SK-N-SH treated with all-trans-retinoic acid at 6 μM for 48 hours (cell line): ENCODE results near the gene CYTH3.

Source experiments
- ATAC-seq: fragments of 200-7000 bp; cut with Tn5 transposase; 3 replicates; pipeline ENCODE4 v1.9.1; 2020; ENCODE audit warnings: mild to moderate bottlenecking, moderate library complexity
- BACH2 ChIP-seq: fragments of 250-450 bp; sonication (Bioruptor Pico); IDR thresholded peaks from 2 replicates; pipeline ENCODE4 v1.9.0; 2021; ENCODE audit warnings: mild to moderate bottlenecking, borderline replicate concordance
- CSDC2 ChIP-seq: fragments of 250-450 bp; sonication (Bioruptor Pico); IDR thresholded peaks from 2 replicates; pipeline ENCODE4 v1.5.0; 2020; ENCODE audit warnings: mild to moderate bottlenecking, moderate library complexity
- ESRRG ChIP-seq: fragments of 250-450 bp; sonication (Bioruptor Pico); IDR thresholded peaks from 2 replicates; pipeline ENCODE4 v1.6.1; 2021; ENCODE audit warnings: mild to moderate bottlenecking
- GLIS3 ChIP-seq: fragments of 250-450 bp; sonication (Bioruptor Pico); IDR thresholded peaks from 2 replicates; pipeline ENCODE4 v1.5.0; 2020; ENCODE audit warnings: mild to moderate bottlenecking, moderate library complexity
- ISL1 ChIP-seq: fragments of 250-450 bp; sonication (Bioruptor Pico); IDR thresholded peaks from 2 replicates; pipeline ENCODE4 v2.1.2; 2022; ENCODE audit warnings: mild to moderate bottlenecking, moderate library complexity
- OSR1 ChIP-seq: fragments of 250-450 bp; sonication (Bioruptor Pico); IDR thresholded peaks from 2 replicates; pipeline ENCODE4 v1.8.0; 2022; ENCODE audit warnings: moderate library complexity, mild to moderate bottlenecking, inconsistent platforms
- PPARA ChIP-seq: fragments of 250-450 bp; sonication (Bioruptor Pico); IDR thresholded peaks from 2 replicates; pipeline ENCODE4 v1.5.0; 2020; ENCODE audit warnings: mild to moderate bottlenecking, borderline replicate concordance
- RARB ChIP-seq: fragments of 250-450 bp; sonication (Bioruptor Pico); IDR thresholded peaks from 2 replicates; pipeline ENCODE4 v1.8.0; 2021; ENCODE audit warnings: mild to moderate bottlenecking, moderate library complexity
- SNAI2 ChIP-seq: fragments of 250-450 bp; sonication (Bioruptor Pico); IDR thresholded peaks from 2 replicates; pipeline ENCODE4 v1.5.0; 2020; ENCODE audit warnings: mild to moderate bottlenecking, moderate library complexity
- TCF4 ChIP-seq: fragments of 250-450 bp; sonication (Bioruptor Pico); IDR thresholded peaks from 2 replicates; pipeline ENCODE4 v1.8.0; 2021; ENCODE audit warnings: mild to moderate bottlenecking, moderate library complexity, borderline replicate concordance
- TOX ChIP-seq: fragments of 250-450 bp; sonication (Bioruptor Pico); IDR thresholded peaks from 2 replicates; pipeline ENCODE4 v1.8.0; 2021; ENCODE audit warnings: mild to moderate bottlenecking, moderate library complexity, borderline replicate concordance
- ZC3H10 ChIP-seq: fragments of 250-450 bp; sonication (Bioruptor Pico); IDR thresholded peaks from 2 replicates; pipeline ENCODE4 v1.5.1; 2021; ENCODE audit warnings: mild to moderate bottlenecking, moderate library complexity
- ZFP3 ChIP-seq: fragments of 250-450 bp; sonication (Bioruptor Pico); IDR thresholded peaks from 2 replicates; pipeline ENCODE4 v1.5.0; 2020; ENCODE audit warnings: mild to moderate bottlenecking, moderate library complexity
- ZFP30 ChIP-seq: fragments of 450-650 bp; formaldehyde crosslinking; IDR thresholded peaks from 2 replicates; pipeline ENCODE4 v1.5.0; 2022; ENCODE audit warnings: mild to moderate bottlenecking, moderate library complexity
- ZNF565 ChIP-seq: fragments of 450-650 bp; formaldehyde crosslinking; conservative IDR thresholded peaks from 2 replicates; pipeline ENCODE4 v1.5.0; 2020; ENCODE audit warnings: low read depth, mild to moderate bottlenecking, moderate library complexity
- ZNF70 ChIP-seq: fragments of 450-650 bp; formaldehyde crosslinking; IDR thresholded peaks from 2 replicates; pipeline ENCODE4 v1.5.0; 2020; ENCODE audit warnings: mild to moderate bottlenecking, moderate library complexity
- ZNF8 ChIP-seq: fragments of 450-650 bp; formaldehyde crosslinking; IDR thresholded peaks from 2 replicates; pipeline ENCODE4 v1.5.0; 2020; ENCODE audit warnings: mild to moderate bottlenecking, moderate library complexity
- TF ChIP-seq, protein P1 (sequence below): fragments of 250-450 bp; sonication (Bioruptor Pico); IDR thresholded peaks from 2 replicates; pipeline ENCODE4 v1.5.1; 2021; ENCODE audit warnings: mild to moderate bottlenecking, moderate library complexity
- TF ChIP-seq, protein P2 (sequence below): fragments of 250-450 bp; sonication (Bioruptor Pico); IDR thresholded peaks from 2 replicates; pipeline ENCODE4 v1.8.0; 2020; ENCODE audit warnings: mild to moderate bottlenecking, moderate library complexity, borderline replicate concordance
- TF ChIP-seq, protein P3 (sequence below): fragments of 250-450 bp; sonication (Bioruptor Pico); IDR thresholded peaks from 2 replicates; pipeline ENCODE4 v1.5.1; 2020; ENCODE audit warnings: low read depth, mild to moderate bottlenecking, moderate library complexity
- TF ChIP-seq, protein P4 (sequence below): fragments of 250-450 bp; sonication (Bioruptor Pico); IDR thresholded peaks from 2 replicates; pipeline ENCODE4 v1.5.0; 2020; ENCODE audit warnings: mild to moderate bottlenecking, moderate library complexity
- TF ChIP-seq, protein P5 (sequence below): fragments of 250-450 bp; sonication (Bioruptor Pico); IDR thresholded peaks from 2 replicates; pipeline ENCODE4 v1.8.0; 2021; ENCODE audit warnings: low read depth, mild to moderate bottlenecking, moderate library complexity, borderline replicate concordance

CYTH3 gene

DNA sequence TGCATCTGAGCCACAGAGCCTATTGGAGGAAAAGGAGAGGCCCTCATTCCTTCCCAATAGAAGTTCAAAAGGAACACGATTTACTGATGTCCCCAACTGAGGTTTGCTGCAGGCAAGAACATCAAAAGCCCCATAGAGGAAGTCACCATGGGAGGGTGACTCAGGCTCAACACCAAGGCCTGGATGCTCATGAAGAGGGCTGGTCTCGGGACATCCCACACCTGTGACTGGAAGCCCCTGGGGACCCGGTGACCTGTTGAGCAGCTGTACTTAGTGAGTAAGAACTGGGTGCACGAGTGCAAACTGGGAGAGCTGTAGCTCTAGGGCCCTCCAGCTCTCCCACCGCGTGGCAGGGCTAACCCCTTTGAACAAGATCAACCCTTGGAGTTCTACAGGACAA is 38.0 kb downstream of the CYTH3 start:
- TF ChIP-seq, protein P1, sequence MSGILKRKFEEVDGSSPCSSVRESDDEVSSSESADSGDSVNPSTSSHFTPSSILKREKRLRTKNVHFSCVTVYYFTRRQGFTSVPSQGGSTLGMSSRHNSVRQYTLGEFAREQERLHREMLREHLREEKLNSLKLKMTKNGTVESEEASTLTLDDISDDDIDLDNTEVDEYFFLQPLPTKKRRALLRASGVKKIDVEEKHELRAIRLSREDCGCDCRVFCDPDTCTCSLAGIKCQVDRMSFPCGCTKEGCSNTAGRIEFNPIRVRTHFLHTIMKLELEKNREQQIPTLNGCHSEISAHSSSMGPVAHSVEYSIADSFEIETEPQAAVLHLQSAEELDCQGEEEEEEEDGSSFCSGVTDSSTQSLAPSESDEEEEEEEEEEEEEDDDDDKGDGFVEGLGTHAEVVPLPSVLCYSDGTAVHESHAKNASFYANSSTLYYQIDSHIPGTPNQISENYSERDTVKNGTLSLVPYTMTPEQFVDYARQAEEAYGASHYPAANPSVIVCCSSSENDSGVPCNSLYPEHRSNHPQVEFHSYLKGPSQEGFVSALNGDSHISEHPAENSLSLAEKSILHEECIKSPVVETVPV (CRISPR knock-in tag): no peak

DNA sequence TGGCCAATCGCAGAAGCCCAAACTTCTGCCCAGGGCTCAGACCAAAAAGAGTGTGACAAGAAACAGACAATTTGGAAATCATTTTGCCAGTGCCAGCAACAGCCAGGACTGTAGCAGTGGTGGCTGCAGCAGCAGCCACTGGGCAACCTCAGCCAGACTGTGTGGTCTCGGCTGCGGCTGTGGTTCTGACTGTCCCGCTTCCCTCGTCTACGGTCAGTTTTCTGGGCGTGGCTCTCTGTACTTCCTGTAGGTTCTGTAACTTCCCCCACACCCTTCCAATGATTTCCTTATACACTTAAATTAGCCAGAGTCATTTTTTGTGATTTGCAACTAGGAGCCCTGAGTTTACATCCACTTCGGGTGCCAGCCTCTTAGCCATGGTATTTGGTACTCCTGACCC is 39.9 kb downstream of the CYTH3 start:
- TF ChIP-seq, protein P2, sequence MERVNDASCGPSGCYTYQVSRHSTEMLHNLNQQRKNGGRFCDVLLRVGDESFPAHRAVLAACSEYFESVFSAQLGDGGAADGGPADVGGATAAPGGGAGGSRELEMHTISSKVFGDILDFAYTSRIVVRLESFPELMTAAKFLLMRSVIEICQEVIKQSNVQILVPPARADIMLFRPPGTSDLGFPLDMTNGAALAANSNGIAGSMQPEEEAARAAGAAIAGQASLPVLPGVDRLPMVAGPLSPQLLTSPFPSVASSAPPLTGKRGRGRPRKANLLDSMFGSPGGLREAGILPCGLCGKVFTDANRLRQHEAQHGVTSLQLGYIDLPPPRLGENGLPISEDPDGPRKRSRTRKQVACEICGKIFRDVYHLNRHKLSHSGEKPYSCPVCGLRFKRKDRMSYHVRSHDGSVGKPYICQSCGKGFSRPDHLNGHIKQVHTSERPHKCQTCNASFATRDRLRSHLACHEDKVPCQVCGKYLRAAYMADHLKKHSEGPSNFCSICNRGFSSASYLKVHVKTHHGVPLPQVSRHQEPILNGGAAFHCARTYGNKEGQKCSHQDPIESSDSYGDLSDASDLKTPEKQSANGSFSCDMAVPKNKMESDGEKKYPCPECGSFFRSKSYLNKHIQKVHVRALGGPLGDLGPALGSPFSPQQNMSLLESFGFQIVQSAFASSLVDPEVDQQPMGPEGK (CRISPR knock-in tag): no peak
- no peak for TF ChIP-seq ZFP30 (CRISPR knock-in tag)
- TF ChIP-seq ZNF70: no peak
- no peak for TF ChIP-seq CSDC2
- TF ChIP-seq, protein P3, sequence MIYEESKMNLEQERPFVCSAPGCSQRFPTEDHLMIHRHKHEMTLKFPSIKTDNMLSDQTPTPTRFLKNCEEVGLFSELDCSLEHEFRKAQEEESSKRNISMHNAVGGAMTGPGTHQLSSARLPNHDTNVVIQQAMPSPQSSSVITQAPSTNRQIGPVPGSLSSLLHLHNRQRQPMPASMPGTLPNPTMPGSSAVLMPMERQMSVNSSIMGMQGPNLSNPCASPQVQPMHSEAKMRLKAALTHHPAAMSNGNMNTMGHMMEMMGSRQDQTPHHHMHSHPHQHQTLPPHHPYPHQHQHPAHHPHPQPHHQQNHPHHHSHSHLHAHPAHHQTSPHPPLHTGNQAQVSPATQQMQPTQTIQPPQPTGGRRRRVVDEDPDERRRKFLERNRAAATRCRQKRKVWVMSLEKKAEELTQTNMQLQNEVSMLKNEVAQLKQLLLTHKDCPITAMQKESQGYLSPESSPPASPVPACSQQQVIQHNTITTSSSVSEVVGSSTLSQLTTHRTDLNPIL (CRISPR knock-in tag): no peak
- no peak for TF ChIP-seq ESRRG (CRISPR knock-in tag)
- no peak for TF ChIP-seq TCF4 (CRISPR knock-in tag)
- TF ChIP-seq TOX (CRISPR knock-in tag): no peak
- no peak for TF ChIP-seq SNAI2 (CRISPR knock-in tag)
- TF ChIP-seq ZNF8 (CRISPR knock-in tag): no peak
- TF ChIP-seq ZNF565 (CRISPR knock-in tag): no peak
- TF ChIP-seq, protein P4, sequence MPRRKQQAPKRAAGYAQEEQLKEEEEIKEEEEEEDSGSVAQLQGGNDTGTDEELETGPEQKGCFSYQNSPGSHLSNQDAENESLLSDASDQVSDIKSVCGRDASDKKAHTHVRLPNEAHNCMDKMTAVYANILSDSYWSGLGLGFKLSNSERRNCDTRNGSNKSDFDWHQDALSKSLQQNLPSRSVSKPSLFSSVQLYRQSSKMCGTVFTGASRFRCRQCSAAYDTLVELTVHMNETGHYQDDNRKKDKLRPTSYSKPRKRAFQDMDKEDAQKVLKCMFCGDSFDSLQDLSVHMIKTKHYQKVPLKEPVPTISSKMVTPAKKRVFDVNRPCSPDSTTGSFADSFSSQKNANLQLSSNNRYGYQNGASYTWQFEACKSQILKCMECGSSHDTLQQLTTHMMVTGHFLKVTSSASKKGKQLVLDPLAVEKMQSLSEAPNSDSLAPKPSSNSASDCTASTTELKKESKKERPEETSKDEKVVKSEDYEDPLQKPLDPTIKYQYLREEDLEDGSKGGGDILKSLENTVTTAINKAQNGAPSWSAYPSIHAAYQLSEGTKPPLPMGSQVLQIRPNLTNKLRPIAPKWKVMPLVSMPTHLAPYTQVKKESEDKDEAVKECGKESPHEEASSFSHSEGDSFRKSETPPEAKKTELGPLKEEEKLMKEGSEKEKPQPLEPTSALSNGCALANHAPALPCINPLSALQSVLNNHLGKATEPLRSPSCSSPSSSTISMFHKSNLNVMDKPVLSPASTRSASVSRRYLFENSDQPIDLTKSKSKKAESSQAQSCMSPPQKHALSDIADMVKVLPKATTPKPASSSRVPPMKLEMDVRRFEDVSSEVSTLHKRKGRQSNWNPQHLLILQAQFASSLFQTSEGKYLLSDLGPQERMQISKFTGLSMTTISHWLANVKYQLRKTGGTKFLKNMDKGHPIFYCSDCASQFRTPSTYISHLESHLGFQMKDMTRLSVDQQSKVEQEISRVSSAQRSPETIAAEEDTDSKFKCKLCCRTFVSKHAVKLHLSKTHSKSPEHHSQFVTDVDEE (CRISPR knock-in tag): no peak
- TF ChIP-seq PPARA (CRISPR knock-in tag): no peak
- no peak for TF ChIP-seq ISL1
- no peak for TF ChIP-seq ZC3H10
- TF ChIP-seq BACH2 (CRISPR knock-in tag): no peak
- no peak for TF ChIP-seq ZFP3 (CRISPR knock-in tag)
- TF ChIP-seq, protein P1 (CRISPR knock-in tag): no peak
- no peak for ATAC-seq

More for the DNA sequence above, 38.0 kb downstream of the CYTH3 start:
- no peak for ATAC-seq

DNA sequence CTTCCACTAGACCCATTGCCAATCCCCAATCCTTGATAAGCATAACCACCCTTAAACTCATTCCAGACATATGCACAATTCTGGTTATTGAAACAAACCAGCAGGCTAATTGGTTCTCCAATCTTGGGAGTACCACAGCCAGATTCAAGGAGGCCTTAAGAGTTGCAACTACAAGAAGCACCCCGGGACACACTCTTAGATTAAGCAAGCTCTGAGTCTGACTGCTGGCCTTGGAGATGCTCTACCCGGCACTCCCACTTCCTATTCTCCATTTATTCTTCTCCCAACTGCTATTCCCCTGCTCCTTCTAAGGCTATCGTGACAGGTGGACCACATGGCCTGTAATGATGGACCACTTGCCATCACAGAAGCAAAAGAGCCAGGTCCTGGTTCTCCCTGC is 40.3 kb downstream of the CYTH3 start:
- no peak for ATAC-seq
- TF ChIP-seq ZFP3 (CRISPR knock-in tag) (no peak), GLIS3 (CRISPR knock-in tag) (no peak), ISL1 (no peak), SNAI2 (CRISPR knock-in tag) (no peak), ZNF70 (no peak), ZNF565 (CRISPR knock-in tag) (no peak), BACH2 (CRISPR knock-in tag) (no peak), RARB (CRISPR knock-in tag) (no peak), TCF4 (CRISPR knock-in tag) (no peak), OSR1 (CRISPR knock-in tag) (no peak)
- TF ChIP-seq, protein P5, sequence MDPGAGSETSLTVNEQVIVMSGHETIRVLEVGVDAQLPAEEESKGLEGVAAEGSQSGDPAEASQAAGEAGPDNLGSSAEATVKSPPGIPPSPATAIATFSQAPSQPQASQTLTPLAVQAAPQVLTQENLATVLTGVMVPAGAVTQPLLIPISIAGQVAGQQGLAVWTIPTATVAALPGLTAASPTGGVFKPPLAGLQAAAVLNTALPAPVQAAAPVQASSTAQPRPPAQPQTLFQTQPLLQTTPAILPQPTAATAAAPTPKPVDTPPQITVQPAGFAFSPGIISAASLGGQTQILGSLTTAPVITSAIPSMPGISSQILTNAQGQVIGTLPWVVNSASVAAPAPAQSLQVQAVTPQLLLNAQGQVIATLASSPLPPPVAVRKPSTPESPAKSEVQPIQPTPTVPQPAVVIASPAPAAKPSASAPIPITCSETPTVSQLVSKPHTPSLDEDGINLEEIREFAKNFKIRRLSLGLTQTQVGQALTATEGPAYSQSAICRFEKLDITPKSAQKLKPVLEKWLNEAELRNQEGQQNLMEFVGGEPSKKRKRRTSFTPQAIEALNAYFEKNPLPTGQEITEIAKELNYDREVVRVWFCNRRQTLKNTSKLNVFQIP (CRISPR knock-in tag): no peak
- TF ChIP-seq, protein P2 (CRISPR knock-in tag): no peak
- TF ChIP-seq, protein P1 (CRISPR knock-in tag): no peak
- TF ChIP-seq, protein P3 (CRISPR knock-in tag): no peak
